ENCODE measurements around the gene NBAS.
A peak's percentile ranks its signal among the peaks of the same experiment; 100 is the strongest.

NBAS gene

DNA sequence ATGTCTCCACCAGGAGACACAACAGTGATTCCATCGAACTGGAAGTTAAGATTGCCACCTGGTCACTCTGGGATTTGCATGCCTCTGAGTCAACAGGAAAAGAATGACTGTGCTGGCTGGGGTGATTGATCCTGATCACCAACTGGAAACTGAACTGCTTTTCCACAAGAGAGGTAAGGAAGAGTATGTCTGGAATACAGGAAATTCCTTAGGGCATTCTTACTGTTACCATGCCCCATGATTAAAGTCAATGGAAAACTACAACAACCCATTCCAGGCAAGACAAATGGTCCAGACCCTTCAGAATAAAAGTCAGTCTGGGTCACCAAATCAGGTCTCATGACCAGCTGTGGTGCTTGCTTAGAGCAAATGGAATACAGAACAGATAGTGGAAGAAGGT lies 18.5 kb upstream of the NBAS start:
- DNase-seq (ENCODE audit: low read depth), result peak; percentile 22
- H3K4me3 ChIP-seq (ENCODE audit: low read length), result no peak overlapping the region
- TF ChIP-seq, protein P1, sequence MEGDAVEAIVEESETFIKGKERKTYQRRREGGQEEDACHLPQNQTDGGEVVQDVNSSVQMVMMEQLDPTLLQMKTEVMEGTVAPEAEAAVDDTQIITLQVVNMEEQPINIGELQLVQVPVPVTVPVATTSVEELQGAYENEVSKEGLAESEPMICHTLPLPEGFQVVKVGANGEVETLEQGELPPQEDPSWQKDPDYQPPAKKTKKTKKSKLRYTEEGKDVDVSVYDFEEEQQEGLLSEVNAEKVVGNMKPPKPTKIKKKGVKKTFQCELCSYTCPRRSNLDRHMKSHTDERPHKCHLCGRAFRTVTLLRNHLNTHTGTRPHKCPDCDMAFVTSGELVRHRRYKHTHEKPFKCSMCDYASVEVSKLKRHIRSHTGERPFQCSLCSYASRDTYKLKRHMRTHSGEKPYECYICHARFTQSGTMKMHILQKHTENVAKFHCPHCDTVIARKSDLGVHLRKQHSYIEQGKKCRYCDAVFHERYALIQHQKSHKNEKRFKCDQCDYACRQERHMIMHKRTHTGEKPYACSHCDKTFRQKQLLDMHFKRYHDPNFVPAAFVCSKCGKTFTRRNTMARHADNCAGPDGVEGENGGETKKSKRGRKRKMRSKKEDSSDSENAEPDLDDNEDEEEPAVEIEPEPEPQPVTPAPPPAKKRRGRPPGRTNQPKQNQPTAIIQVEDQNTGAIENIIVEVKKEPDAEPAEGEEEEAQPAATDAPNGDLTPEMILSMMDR (conservative IDR thresholded peaks at IDR 0.05; ENCODE audit: low read length), result no peak

DNA sequence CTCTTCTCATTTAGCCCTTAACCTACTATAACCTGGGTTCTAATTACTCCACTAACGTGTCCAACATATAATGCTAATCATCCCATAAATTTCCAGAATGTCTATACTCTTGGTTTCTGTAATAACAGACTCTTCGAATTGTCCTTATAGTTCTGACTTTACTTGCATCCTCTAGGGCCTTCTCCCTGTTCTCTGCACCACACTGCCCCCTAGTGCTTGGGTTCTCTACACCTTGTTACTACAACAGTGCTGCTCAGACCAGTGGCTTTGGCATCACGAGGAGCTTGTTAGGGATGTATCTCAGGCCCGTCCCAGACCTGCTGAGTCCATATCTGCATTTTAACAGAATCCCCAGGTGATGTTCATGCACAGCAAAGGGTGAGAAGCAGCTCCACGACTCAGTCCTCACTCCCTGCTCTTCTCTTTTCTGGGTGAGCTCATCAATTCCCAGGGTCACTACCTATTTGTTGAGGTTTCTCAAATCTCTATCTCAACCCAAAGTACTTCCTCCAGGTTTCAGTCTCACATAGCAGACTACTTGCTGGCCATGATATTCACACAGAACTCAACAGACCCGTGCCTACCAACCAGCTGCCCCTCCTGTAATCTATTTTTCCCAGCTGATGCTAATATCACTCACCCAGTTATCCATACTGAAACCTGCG lies 16.1 kb upstream of the NBAS start:
- no peak overlapping the region for H3K4me3 ChIP-seq (ENCODE audit: low read length)
- TF ChIP-seq, protein P1 (conservative IDR thresholded peaks at IDR 0.05; ENCODE audit: low read length), result peak; percentile 98
- peak; percentile 80 for DNase-seq (ENCODE audit: low read depth)

DNA sequence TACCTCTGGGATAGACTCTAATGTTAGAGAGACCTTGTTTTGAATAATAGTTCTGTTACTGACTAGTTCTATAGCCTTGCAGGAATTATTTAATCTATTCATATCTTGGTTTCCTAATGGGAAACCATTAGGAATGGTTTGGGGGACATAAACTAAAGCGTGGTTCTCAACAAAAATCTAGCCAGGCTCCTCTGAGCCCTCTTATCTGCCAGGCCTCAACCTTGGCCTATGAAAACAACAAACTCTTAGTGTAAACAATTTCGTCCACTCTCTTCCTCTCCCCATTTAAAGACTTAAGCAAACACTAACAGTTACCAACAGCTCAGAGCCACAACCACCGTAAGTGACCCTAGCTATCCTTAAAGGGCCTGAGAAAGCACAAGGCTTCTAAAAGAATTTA lies 10.6 kb upstream of the NBAS start:
- no peak overlapping the region for H3K4me3 ChIP-seq (ENCODE audit: low read length)
- no peak for DNase-seq (ENCODE audit: low read depth)
- TF ChIP-seq, protein P1 (conservative IDR thresholded peaks at IDR 0.05; ENCODE audit: low read length), result no peak

DNA sequence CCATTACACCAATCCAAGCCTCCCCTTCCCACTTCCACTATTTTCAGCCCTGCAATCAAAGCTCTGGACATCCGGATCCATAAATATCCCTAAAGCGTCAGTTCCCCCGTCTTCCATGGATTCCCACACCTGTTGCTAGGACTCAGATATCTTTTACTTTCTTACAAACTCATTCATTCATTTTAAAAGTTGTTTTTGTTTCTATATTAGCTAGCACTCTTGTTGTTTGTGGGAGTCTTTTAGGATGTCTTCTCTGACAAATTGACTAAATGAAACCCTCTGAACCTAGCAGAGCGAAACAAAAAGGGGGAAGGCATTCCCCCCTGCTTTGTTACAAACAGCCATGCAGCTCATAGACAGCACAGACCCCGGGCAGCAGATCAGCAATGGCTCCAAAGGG lies 9.0 kb upstream of the NBAS start:
- no peak overlapping the region for H3K4me3 ChIP-seq (ENCODE audit: low read length)
- DNase-seq (ENCODE audit: low read depth), result no peak

DNA sequence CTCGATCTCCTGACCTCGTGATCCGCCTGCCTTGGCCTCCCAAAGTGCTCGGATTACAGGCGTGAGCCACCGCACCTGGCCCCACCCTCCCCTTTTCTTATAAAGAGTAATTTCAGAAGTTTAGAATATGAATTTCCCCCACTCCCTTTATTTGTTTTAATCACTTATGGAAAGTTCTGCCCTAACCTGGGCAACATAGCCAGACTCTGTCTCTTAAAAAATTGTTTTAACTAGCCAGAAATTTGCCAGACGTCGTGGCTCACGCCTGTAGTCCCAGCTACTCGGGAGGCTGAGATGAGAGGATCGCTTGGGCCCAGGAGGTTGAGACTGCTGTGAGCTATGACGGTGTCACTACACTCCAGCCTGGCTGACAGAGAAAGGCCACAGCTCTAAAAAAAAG lies 7.7 kb upstream of the NBAS start:
- no peak overlapping the region for H3K4me3 ChIP-seq (ENCODE audit: low read length)
- TF ChIP-seq, protein P1 (conservative IDR thresholded peaks at IDR 0.05; ENCODE audit: low read length), result no peak
- DNase-seq (ENCODE audit: low read depth), result no peak

More for the DNA sequence above, 9.0 kb upstream of the NBAS start:
- TF ChIP-seq, protein P1 (conservative IDR thresholded peaks at IDR 0.05; ENCODE audit: low read length), result no peak

DNA sequence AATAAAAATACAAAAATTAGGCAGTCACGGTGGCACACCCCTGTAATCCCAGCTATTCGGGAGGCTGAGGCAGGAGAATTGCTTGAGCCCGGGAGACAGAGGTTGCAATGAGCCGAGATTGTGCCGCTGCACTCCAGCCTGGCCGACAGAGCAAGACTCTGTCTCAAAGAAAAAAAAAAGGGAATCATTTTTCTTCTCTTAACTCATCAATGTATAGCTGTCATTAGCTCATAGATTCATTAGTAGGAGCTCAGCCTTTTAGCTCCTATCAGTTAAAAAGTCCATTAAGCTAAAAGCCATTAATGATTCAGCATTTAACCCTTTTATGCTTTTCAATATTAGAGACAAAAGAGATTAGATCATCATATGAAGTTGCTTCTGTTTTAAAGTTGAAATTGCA lies 5.8 kb upstream of the NBAS start:
- no peak overlapping the region for H3K4me3 ChIP-seq (ENCODE audit: low read length)
- no peak for DNase-seq (ENCODE audit: low read depth)
- TF ChIP-seq, protein P1 (conservative IDR thresholded peaks at IDR 0.05; ENCODE audit: low read length), result no peak

DNA sequence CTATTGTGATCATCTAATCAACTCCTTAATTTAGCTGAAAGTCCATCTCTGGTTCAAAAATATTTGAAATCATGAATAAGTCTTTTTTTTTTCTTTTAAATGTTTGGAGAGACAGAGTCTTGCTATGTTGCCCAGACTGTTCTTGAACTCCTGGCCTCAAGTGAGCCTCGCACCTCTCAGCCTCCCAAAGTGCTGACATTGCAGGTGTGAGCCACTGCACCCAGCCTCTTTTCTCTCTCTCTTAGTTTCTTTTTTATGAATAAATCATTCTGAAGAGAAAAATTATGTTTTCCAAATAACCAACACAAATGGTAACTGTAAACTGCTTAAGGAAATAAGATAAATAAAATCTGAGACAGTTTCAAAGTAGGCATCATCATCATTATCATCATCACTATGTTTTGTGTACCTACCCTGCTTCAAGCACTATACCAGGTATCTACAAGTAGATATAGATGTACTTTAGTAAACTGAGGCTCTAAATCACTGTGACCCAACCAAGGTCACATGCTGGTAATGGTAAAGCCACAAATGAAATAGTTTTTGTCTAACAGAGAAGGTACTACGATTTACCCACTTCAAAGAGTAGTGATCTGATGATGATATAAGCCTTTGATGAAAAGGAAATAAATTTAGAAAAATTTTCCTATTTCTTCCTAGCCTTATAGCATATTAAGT lies 5.0 kb upstream of the NBAS start:
- DNase-seq (ENCODE audit: low read depth), result no peak
- H3K4me3 ChIP-seq (ENCODE audit: low read length), result no peak overlapping the region

More for the DNA sequence above, 5.0 kb upstream of the NBAS start:
- TF ChIP-seq, protein P1 (conservative IDR thresholded peaks at IDR 0.05; ENCODE audit: low read length), result no peak
